ENCODE data around the gene TBX18.

TBX18 gene

DNA sequence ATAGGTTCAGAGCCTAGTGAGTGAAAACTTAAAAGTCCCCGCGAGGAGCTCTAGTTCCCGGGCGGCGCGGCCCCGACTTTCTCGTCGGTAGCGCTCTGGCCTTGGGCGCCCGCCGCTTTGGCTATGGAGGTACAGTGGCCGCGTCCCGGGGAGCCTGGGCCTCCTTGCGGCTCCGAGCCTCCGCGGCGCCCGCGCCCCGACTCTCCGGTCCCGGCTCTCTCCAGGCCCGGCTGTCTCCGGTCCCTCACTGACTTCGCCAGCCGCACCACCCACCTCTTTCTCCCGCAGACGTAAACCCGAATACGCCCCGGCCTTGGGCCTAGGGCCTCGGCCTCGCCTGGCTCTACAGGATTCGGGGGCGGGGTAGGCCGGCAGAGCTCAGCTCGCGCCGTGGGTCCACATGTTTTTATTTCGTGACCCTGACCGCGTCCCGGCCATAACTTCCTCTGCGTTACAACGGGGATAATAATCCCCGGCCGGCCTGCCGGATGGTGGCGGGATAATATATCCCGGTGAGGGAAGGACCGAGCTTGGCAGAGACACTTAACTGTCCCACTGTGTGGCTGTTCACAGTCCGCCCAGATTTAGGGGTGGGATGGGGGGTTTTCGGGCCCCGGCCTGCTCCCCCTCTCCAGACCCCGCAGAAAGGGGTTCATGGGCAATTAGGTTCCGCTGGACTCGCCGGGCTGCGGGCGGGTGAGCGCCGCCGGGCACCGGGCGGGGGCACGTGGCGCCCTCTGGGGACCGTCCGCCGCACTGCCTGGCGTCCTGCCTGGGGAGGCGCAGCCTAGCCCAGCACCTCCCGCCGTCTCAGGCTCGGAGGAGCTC is 10.0 kb upstream of the TBX18 start (continued):
- TF ChIP-seq, protein P1, sequence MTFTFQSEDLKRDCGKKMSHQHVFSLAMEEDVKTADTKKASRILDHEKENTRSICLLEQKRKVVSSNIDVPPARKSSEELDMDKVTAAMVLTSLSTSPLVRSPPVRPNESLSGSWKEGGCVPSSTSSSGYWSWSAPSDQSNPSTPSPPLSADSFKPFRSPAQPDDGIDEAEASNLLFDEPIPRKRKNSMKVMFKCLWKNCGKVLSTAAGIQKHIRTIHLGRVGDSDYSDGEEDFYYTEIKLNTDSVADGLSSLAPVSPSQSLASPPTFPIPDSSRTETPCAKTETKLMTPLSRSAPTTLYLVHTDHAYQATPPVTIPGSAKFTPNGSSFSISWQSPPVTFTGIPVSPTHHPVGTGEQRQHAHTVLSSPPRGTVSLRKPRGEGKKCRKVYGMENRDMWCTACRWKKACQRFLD (tag by site-specific recombination; IDR thresholded peaks at IDR 0.05) = no peak
- TF ChIP-seq SETDB1 (IDR thresholded peaks at IDR 0.05; ENCODE audit: insufficient read length, low read length) = no peak
- TF ChIP-seq ZNF16 (tag by site-specific recombination; IDR thresholded peaks at IDR 0.05; ENCODE audit: low read depth) = no peak
- TF ChIP-seq ZFP37 (tag by site-specific recombination; IDR thresholded peaks at IDR 0.05) = 0 out of 2 replicates have a peak, but pooled peaks have one; percentile 39
- 0 out of 2 replicates have a peak, but pooled peaks have one; percentile 40 for TF ChIP-seq ZNF561 (tag by site-specific recombination; IDR thresholded peaks at IDR 0.05; ENCODE audit: borderline replicate concordance)
- TF ChIP-seq, protein P2, sequence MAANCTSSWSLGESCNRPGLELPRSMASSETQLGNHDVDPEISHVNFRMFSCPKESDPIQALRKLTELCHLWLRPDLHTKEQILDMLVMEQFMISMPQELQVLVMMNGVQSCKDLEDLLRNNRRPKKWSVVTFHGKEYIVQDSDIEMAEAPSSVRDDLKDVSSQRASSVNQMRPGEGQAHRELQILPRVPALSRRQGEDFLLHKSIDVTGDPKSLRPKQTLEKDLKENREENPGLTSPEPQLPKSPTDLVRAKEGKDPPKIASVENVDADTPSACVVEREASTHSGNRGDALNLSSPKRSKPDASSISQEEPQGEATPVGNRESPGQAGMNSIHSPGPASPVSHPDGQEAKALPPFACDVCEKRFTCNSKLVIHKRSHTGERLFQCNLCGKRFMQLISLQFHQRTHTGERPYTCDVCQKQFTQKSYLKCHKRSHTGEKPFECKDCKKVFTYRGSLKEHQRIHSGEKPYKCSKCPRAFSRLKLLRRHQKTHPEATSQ (tag by site-specific recombination; IDR thresholded peaks at IDR 0.05) = no peak
- TF ChIP-seq, protein P3, sequence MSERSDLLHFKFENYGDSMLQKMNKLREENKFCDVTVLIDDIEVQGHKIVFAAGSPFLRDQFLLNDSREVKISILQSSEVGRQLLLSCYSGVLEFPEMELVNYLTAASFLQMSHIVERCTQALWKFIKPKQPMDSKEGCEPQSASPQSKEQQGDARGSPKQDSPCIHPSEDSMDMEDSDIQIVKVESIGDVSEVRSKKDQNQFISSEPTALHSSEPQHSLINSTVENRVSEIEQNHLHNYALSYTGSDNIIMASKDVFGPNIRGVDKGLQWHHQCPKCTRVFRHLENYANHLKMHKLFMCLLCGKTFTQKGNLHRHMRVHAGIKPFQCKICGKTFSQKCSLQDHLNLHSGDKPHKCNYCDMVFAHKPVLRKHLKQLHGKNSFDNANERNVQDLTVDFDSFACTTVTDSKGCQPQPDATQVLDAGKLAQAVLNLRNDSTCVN (tag by site-specific recombination; optimal IDR thresholded peaks at IDR 0.05) = peak; percentile 81
- no peak for TF ChIP-seq RBAK (tag by site-specific recombination; IDR thresholded peaks at IDR 0.05)
- peak; percentile 78 for TF ChIP-seq CTCF (tag by site-specific recombination; IDR thresholded peaks at IDR 0.05)
- TF ChIP-seq ZNF518A (tag by site-specific recombination; conservative IDR thresholded peaks at IDR 0.05; ENCODE audit: low read depth) = no peak
- TF ChIP-seq, protein P4, sequence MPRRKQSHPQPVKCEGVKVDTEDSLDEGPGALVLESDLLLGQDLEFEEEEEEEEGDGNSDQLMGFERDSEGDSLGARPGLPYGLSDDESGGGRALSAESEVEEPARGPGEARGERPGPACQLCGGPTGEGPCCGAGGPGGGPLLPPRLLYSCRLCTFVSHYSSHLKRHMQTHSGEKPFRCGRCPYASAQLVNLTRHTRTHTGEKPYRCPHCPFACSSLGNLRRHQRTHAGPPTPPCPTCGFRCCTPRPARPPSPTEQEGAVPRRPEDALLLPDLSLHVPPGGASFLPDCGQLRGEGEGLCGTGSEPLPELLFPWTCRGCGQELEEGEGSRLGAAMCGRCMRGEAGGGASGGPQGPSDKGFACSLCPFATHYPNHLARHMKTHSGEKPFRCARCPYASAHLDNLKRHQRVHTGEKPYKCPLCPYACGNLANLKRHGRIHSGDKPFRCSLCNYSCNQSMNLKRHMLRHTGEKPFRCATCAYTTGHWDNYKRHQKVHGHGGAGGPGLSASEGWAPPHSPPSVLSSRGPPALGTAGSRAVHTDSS (tag by site-specific recombination; IDR thresholded peaks at IDR 0.05) = no peak
- TF ChIP-seq ZNF48 (tag by site-specific recombination; IDR thresholded peaks at IDR 0.05) = no peak
- TF ChIP-seq ZNF600 (tag by site-specific recombination; IDR thresholded peaks at IDR 0.05) = no peak
- no peak for TF ChIP-seq ZBTB6 (tag by site-specific recombination; IDR thresholded peaks at IDR 0.05)
- TF ChIP-seq WT1 (tag by site-specific recombination; IDR thresholded peaks at IDR 0.05) = no peak
- TF ChIP-seq ZNF335 (tag by site-specific recombination; conservative IDR thresholded peaks at IDR 0.05) = no peak; the same call in 1 of the 2 replicates
- TF ChIP-seq, protein P5, sequence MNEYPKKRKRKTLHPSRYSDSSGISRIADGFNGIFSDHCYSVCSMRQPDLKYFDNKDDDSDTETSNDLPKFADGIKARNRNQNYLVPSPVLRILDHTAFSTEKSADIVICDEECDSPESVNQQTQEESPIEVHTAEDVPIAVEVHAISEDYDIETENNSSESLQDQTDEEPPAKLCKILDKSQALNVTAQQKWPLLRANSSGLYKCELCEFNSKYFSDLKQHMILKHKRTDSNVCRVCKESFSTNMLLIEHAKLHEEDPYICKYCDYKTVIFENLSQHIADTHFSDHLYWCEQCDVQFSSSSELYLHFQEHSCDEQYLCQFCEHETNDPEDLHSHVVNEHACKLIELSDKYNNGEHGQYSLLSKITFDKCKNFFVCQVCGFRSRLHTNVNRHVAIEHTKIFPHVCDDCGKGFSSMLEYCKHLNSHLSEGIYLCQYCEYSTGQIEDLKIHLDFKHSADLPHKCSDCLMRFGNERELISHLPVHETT (tag by site-specific recombination; IDR thresholded peaks at IDR 0.05) = no peak
- TF ChIP-seq YY1 (tag by site-specific recombination; IDR thresholded peaks at IDR 0.05) = no peak
- TF ChIP-seq, protein P6, sequence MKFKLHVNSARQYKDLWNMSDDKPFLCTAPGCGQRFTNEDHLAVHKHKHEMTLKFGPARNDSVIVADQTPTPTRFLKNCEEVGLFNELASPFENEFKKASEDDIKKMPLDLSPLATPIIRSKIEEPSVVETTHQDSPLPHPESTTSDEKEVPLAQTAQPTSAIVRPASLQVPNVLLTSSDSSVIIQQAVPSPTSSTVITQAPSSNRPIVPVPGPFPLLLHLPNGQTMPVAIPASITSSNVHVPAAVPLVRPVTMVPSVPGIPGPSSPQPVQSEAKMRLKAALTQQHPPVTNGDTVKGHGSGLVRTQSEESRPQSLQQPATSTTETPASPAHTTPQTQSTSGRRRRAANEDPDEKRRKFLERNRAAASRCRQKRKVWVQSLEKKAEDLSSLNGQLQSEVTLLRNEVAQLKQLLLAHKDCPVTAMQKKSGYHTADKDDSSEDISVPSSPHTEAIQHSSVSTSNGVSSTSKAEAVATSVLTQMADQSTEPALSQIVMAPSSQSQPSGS (tag by site-specific recombination; IDR thresholded peaks at IDR 0.05; ENCODE audit: low read depth) = no peak
- TF ChIP-seq ZEB2 (tag by site-specific recombination; IDR thresholded peaks at IDR 0.05) = no peak
- TF ChIP-seq ZNF626 (tag by site-specific recombination; IDR thresholded peaks at IDR 0.05) = no peak
